HepG2 (cell line): Measurements from ENCODE around the gene BPIFB2. TPM values are rescaled to one million over a fixed set of nuclear protein-coding genes. Genes with fewer than 3 reads are reported as not detected.

Experiments used
- ATF7 ChIP-seq, 2 experiments: fragments of 450-650 bp in 1 of 2; sonication (generic) in 1 of 2; formaldehyde crosslinking in 1 of 2; IDR thresholded peaks; 2 replicates each; pipeline versions ENCODE4 v1.4.0 to v1.6.1; 2016 to 2020; ENCODE audit warnings: antibody characterized with exemption in 1 of 2, mild to moderate bottlenecking in 1 of 2, missing genetic modification reagents in 1 of 2
- GATAD2A ChIP-seq: IDR thresholded peaks from 2 replicates; pipeline ENCODE4 v1.6.1; 2016
- JUN ChIP-seq: sonication (generic); formaldehyde crosslinking; IDR thresholded peaks from 2 replicates; pipeline ENCODE4 v1.4.0; 2020; ENCODE audit warnings: mild to moderate bottlenecking, missing genetic modification reagents
- PHF21A ChIP-seq: sonication (generic); formaldehyde crosslinking; IDR thresholded peaks from 2 replicates; pipeline ENCODE4 v1.5.0; 2020; ENCODE audit warnings: mild to moderate bottlenecking, missing genetic modification reagents
- POLR2AphosphoS5 ChIP-seq: IDR thresholded peaks from 2 replicates; pipeline ENCODE4 v1.6.1; 2012; ENCODE audit warnings: low read depth, low read length
- U2AF2 ChIP-seq: fragments of 200-400 bp; formaldehyde crosslinking; IDR thresholded peaks from 2 replicates; pipeline ENCODE4 v1.6.1; 2017; ENCODE audit warnings: low read depth, mild to moderate bottlenecking, low read length
- ZFP37 ChIP-seq: sonication (generic); formaldehyde crosslinking; IDR thresholded peaks from 2 replicates; pipeline ENCODE4 v1.4.0; 2020; ENCODE audit warnings: missing genetic modification reagents, borderline replicate concordance
- ZFX ChIP-seq: sonication (generic); formaldehyde crosslinking; IDR thresholded peaks from 2 replicates; pipeline ENCODE4 v1.4.0; 2020; ENCODE audit warnings: mild to moderate bottlenecking, low read depth, missing genetic modification reagents, moderate library complexity
- ZNF263 ChIP-seq: sonication (generic); formaldehyde crosslinking; IDR thresholded peaks from 2 replicates; pipeline ENCODE4 v1.4.0; 2020; ENCODE audit warnings: missing genetic modification reagents
- ZNF3 ChIP-seq: IDR thresholded peaks from 2 replicates; pipeline ENCODE4 v1.7.0; 2017; ENCODE audit warnings: inconsistent platforms
- ZNF383 ChIP-seq: sonication (generic); formaldehyde crosslinking; IDR thresholded peaks from 2 replicates; pipeline ENCODE4 v1.4.0; 2020; ENCODE audit warnings: missing genetic modification reagents, mild to moderate bottlenecking, borderline replicate concordance
- ZNF619 ChIP-seq: sonication (generic); formaldehyde crosslinking; IDR thresholded peaks from 2 replicates; pipeline ENCODE4 v1.4.0; 2020; ENCODE audit warnings: mild to moderate bottlenecking, missing genetic modification reagents
- ZSCAN21 ChIP-seq: sonication (generic); formaldehyde crosslinking; IDR thresholded peaks from 2 replicates; pipeline ENCODE4 v1.8.0; 2022; ENCODE audit warnings: mild to moderate bottlenecking, missing genetic modification reagents, moderate library complexity, borderline replicate concordance
- polyA plus RNA-seq, 8 experiments: library from polyadenylated mRNA; depleted of rRNA in 3 of 8; stranded (reverse) in 7 of 8; unstranded in 1 of 8; fragments of >200 nt; fragmentation: Illumina TruSeq in 4 of 8; extraction: Trizol in 4 of 8; gene quantifications; 2 replicates each; pipeline versions ENCODE4 v1.2.1 to v1.2.3, GENCODE V29; 2011 to 2016; ENCODE audit warnings: low read depth in 4 of 8, missing spikeins in 1 of 8, mixed read lengths in 1 of 8; ENCODE audit not compliant: insufficient read depth in 1 of 8
- total RNA-seq, 5 experiments: library from RNA; depleted of rRNA; stranded (reverse); fragments of >200 nt; fragmentation: Illumina TruSeq; extraction: Trizol; gene quantifications; 2 replicates each; pipeline ENCODE4 v1.2.3, GENCODE V29; 2016; ENCODE audit warnings: low read depth in 1 of 5
- TF ChIP-seq, protein P1 (sequence below): sonication (generic); formaldehyde crosslinking; IDR thresholded peaks from 2 replicates; pipeline ENCODE4 v1.4.0; 2020; ENCODE audit warnings: missing genetic modification reagents, borderline replicate concordance
- TF ChIP-seq, protein P2 (sequence below): sonication (generic); formaldehyde crosslinking; IDR thresholded peaks from 2 replicates; pipeline ENCODE4 v1.4.0; 2020; ENCODE audit warnings: mild to moderate bottlenecking, missing genetic modification reagents, borderline replicate concordance
- TF ChIP-seq, protein P3 (sequence below): sonication (generic); formaldehyde crosslinking; IDR thresholded peaks from 2 replicates; pipeline ENCODE4 v1.4.0; 2020; ENCODE audit warnings: mild to moderate bottlenecking, missing genetic modification reagents

Gene BPIFB2
- total and polyA plus RNA-seq, 2 of the 13 experiments (the other 11 are each of a cell fraction or from before 2014, with no cell fraction given): 54.5 to 902 TPM

DNA sequence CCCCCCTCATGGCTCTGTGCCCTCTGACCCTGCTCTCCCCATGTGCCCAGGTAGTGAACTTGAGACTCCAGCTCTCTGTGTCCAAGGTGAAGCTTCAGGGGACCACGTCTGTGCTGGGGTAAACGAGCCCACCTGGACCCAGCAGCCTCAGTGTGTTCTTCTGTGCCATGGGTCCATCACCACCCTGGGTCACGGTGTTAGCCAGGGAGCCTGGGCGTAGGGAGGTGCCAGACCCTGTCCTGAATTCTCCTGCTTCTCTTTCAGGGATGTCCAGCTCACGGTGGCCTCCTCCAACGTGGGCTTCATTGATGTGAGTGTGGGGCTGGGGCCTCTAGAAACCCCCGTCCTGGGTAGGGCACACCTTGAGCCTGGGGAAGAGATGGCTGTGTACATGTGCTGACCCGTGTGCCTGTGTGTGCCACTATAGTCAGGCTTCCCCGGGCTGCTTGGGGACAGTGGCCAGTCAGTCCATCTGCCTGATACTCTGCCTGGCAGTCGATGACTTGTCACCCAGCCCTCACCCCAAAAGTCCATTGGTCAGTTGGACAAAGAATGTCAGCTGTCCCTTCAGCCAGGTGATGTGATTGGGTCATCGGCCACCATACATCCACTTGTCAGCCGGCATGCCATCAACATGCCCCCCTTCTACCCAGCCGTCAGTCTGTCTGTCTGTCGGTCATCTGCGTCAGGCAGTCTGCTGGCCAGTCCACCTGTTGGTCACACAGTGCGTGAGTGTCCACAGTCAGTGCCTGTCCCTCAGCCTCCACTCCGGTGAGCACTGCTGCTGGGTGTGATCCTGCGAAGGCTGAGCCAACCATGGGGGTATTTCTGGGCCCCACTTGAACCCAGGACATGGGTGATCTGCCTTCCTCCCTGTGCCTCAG lies 13.0 kb downstream of the BPIFB2 start (continued):
- TF ChIP-seq, protein P1, sequence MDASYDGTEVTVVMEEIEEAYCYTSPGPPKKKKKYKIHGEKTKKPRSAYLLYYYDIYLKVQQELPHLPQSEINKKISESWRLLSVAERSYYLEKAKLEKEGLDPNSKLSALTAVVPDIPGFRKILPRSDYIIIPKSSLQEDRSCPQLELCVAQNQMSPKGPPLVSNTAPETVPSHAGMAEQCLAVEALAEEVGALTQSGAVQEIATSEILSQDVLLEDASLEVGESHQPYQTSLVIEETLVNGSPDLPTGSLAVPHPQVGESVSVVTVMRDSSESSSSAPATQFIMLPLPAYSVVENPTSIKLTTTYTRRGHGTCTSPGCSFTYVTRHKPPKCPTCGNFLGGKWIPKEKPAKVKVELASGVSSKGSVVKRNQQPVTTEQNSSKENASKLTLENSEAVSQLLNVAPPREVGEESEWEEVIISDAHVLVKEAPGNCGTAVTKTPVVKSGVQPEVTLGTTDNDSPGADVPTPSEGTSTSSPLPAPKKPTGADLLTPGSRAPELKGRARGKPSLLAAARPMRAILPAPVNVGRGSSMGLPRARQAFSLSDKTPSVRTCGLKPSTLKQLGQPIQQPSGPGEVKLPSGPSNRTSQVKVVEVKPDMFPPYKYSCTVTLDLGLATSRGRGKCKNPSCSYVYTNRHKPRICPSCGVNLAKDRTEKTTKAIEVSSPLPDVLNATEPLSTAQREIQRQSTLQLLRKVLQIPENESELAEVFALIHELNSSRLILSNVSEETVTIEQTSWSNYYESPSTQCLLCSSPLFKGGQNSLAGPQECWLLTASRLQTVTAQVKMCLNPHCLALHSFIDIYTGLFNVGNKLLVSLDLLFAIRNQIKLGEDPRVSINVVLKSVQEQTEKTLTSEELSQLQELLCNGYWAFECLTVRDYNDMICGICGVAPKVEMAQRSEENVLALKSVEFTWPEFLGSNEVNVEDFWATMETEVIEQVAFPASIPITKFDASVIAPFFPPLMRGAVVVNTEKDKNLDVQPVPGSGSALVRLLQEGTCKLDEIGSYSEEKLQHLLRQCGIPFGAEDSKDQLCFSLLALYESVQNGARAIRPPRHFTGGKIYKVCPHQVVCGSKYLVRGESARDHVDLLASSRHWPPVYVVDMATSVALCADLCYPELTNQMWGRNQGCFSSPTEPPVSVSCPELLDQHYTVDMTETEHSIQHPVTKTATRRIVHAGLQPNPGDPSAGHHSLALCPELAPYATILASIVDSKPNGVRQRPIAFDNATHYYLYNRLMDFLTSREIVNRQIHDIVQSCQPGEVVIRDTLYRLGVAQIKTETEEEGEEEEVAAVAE: no peak
- 0 out of 2 replicates have a peak, but pooled peaks have one; percentile 64 for TF ChIP-seq ZNF383 (CRISPR knock-in tag)
- TF ChIP-seq ZFP37 (CRISPR knock-in tag): no peak
- no peak for TF ChIP-seq GATAD2A (CRISPR knock-in tag)
- TF ChIP-seq, protein P2, sequence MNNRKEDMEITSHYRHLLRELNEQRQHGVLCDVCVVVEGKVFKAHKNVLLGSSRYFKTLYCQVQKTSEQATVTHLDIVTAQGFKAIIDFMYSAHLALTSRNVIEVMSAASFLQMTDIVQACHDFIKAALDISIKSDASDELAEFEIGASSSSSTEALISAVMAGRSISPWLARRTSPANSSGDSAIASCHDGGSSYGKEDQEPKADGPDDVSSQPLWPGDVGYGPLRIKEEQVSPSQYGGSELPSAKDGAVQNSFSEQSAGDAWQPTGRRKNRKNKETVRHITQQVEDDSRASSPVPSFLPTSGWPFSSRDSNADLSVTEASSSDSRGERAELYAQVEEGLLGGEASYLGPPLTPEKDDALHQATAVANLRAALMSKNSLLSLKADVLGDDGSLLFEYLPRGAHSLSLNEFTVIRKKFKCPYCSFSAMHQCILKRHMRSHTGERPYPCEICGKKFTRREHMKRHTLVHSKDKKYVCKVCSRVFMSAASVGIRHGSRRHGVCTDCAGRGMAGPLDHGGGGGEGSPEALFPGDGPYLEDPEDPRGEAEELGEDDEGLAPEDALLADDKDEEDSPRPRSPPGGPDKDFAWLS (CRISPR knock-in tag): 0 out of 2 replicates have a peak, but pooled peaks have one; percentile 32
- TF ChIP-seq JUN (CRISPR knock-in tag): 0 out of 2 replicates have a peak, but pooled peaks have one; percentile 40
- no peak for TF ChIP-seq ZFX (CRISPR knock-in tag)
- peak; percentile 54; the same call in 1 of the 2 replicates for TF ChIP-seq ZNF619 (CRISPR knock-in tag)
- TF ChIP-seq ATF7 (IDR thresholded peaks at IDR 0.05): no peak
- no peak for TF ChIP-seq ATF7 (CRISPR knock-in tag; IDR thresholded peaks at IDR 0.05)
- TF ChIP-seq ZSCAN21 (CRISPR knock-in tag): 0 out of 2 replicates have a peak, but pooled peaks have one; percentile 1
- TF ChIP-seq, protein P3, sequence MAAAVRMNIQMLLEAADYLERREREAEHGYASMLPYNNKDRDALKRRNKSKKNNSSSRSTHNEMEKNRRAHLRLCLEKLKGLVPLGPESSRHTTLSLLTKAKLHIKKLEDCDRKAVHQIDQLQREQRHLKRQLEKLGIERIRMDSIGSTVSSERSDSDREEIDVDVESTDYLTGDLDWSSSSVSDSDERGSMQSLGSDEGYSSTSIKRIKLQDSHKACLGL (CRISPR knock-in tag): 0 out of 2 replicates have a peak, but pooled peaks have one; percentile 39
- TF ChIP-seq U2AF2: no peak
- TF ChIP-seq ZNF3 (CRISPR knock-in tag): no peak
- no peak for TF ChIP-seq PHF21A (CRISPR knock-in tag)
- peak; percentile 30; the same call in 1 of the 2 replicates for TF ChIP-seq POLR2AphosphoS5
- TF ChIP-seq ZNF263 (CRISPR knock-in tag): peak; percentile 18; the same call in 1 of the 2 replicates
